Loucy (cell line): ENCODE results near the gene DDX42.

ENCODE experiments used
- H2AFZ ChIP-seq: fragments of 200-600 bp; sonication (generic); 2 replicates; pipeline ENCODE4 v1.6.0; 2016; ENCODE audit warnings: antibody characterized with exemption, mild to moderate bottlenecking, low read length, moderate library complexity
- H3F3A ChIP-seq: fragments of 200-600 bp; 2 replicates; pipeline ENCODE4 v1.6.0; 2016; ENCODE audit warnings: antibody characterized with exemption, low read depth, mild to moderate bottlenecking
- H3K27me3 ChIP-seq: fragments of 200-600 bp; sonication (generic); 2 replicates; pipeline ENCODE4 v1.6.1; 2014; ENCODE audit warnings: low read length, mild to moderate bottlenecking; ENCODE audit not compliant: insufficient read depth, poor library complexity, severe bottlenecking
- H3K36me3 ChIP-seq: fragments of 200-600 bp; sonication (generic); 2 replicates; pipeline ENCODE4 v1.6.1; 2016; ENCODE audit warnings: low read length; ENCODE audit not compliant: insufficient read depth
- H3K4me1 ChIP-seq: fragments of 200-600 bp; sonication (generic); 2 replicates; pipeline ENCODE4 v1.5.1; 2014; ENCODE audit warnings: low read length, mild to moderate bottlenecking; ENCODE audit not compliant: insufficient read depth, poor library complexity, severe bottlenecking
- H3K4me2 ChIP-seq: fragments of 200-600 bp; sonication (generic); 2 replicates; pipeline ENCODE4 v1.6.0; 2014; ENCODE audit warnings: antibody characterized with exemption, low read length, low read depth, mild to moderate bottlenecking; ENCODE audit not compliant: poor library complexity, severe bottlenecking
- H3K4me3 ChIP-seq: fragments of 200-600 bp; sonication (generic); 2 replicates; pipeline ENCODE4 v1.5.1; 2014; ENCODE audit warnings: low read length, mild to moderate bottlenecking, mixed read lengths; ENCODE audit not compliant: poor library complexity, severe bottlenecking
- H3K79me2 ChIP-seq: fragments of 200-600 bp; sonication (generic); 2 replicates; pipeline ENCODE4 v1.6.1; 2014; ENCODE audit warnings: low read length; ENCODE audit not compliant: insufficient read depth
- H3K9ac ChIP-seq: fragments of 200-600 bp; sonication (generic); 2 replicates; pipeline ENCODE4 v1.6.0; 2014; ENCODE audit warnings: mild to moderate bottlenecking, low read depth, low read length, moderate library complexity; ENCODE audit not compliant: poor library complexity, severe bottlenecking
- H3K9me2 ChIP-seq: fragments of 200-600 bp; sonication (generic); replicated peaks from 2 replicates; pipeline ENCODE4 v1.6.1; 2016; ENCODE audit warnings: low read depth, low read length, mixed read lengths
- H3K9me3 ChIP-seq: fragments of 200-600 bp; sonication (generic); 2 replicates; pipeline ENCODE4 v1.6.1; 2014; ENCODE audit warnings: mild to moderate bottlenecking, antibody characterized with exemption, low read length, low read depth; ENCODE audit not compliant: insufficient read depth
- H4K20me1 ChIP-seq: fragments of 200-600 bp; sonication (generic); 2 replicates; pipeline ENCODE4 v1.6.0; 2014; ENCODE audit warnings: antibody characterized with exemption, low read length, mild to moderate bottlenecking; ENCODE audit not compliant: insufficient read depth, poor library complexity, severe bottlenecking
- CTCF ChIP-seq: fragments of 200-600 bp; sonication (generic); conservative IDR thresholded peaks from 2 replicates; pipeline ENCODE4 v1.5.1; 2014; ENCODE audit warnings: mild to moderate bottlenecking, antibody characterized with exemption, low read length
- EZH2phosphoT487 ChIP-seq: fragments of 200-600 bp; IDR thresholded peaks from 2 replicates; pipeline ENCODE4 v1.6.1; 2018; ENCODE audit warnings: antibody characterized with exemption, mild to moderate bottlenecking, moderate library complexity, borderline replicate concordance

The DDX42 gene

DNA sequence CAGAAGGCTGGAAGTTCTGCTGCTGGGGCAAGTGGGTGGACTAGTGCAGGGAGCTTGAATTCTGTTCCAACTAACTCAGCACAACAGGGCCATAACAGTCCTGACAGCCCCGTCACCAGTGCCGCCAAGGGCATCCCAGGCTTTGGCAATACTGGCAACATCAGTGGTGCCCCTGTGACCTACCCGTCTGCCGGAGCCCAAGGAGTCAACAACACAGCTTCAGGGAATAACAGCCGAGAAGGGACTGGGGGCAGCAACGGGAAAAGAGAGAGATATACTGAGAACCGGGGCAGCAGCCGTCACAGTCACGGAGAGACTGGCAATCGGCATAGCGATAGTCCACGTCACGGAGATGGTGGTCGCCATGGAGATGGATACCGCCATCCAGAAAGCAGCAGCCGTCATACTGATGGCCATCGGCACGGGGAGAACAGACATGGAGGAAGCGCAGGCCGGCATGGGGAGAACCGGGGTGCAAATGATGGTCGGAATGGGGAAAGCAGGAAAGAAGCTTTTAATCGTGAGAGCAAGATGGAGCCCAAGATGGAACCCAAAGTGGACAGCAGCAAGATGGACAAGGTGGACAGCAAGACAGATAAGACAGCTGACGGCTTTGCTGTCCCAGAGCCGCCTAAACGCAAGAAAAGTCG, 43.9 kb downstream of the DDX42 start:
- no peaks in the 10 kb centered on the region for H3K9me2 ChIP-seq
- no peaks in the 10 kb centered on the region for H3K27me3 ChIP-seq
- no peak overlapping the region for H3K9ac ChIP-seq
- H3K36me3 ChIP-seq, result peaks cover 98% of the 10 kb centered on the region
- H4K20me1 ChIP-seq, result no peaks in the 10 kb centered on the region
- H3K4me1 ChIP-seq, result peaks cover 32% of the 10 kb centered on the region
- no peak overlapping the region for H2AFZ ChIP-seq
- peaks cover 47% of the 10 kb centered on the region for H3K79me2 ChIP-seq
- no peak overlapping the region for H3K4me3 ChIP-seq
- TF ChIP-seq EZH2phosphoT487 (no peak), CTCF (no peak)
- H3K9me3 ChIP-seq, result no peaks in the 10 kb centered on the region
- H3F3A ChIP-seq, result peaks cover 11% of the 10 kb centered on the region; the same call in 1 of the 2 replicates
- H3K4me2 ChIP-seq, result no peak overlapping the region

DNA sequence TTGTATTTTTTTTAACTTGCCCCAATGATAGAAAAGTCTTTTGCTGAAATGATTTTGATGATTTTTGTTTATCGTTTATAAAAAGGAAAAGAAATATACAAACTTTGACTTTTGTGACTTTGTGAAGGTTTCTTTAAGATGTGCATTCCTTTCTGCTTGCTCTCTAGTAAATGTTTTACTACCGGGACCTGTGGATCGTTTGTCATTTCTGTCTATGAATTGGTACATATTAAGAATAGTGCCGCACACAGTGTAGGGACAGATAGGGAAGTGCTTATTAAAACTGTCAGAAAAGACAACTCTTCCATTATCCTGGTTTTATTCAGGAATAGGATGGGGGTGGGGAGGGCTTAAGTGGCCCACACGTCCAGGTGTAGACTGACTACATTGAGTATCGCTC, 45.2 kb downstream of the DDX42 start:
- Histone ChIP-seq H3K27me3 (no peaks in the 10 kb centered on the region), H3K79me2 (peaks cover 58% of the 10 kb centered on the region), H2AFZ (no peak overlapping the region), H3K9ac (peak overlapping the region; percentile 69), H3F3A (peaks cover 11% of the 10 kb centered on the region; the same call in 1 of the 2 replicates), H3K9me2 (no peaks in the 10 kb centered on the region), H3K36me3 (peaks cover 95% of the 10 kb centered on the region), H3K4me3 (peak overlapping the region; percentile 67), H4K20me1 (no peaks in the 10 kb centered on the region), H3K4me2 (peak overlapping the region; percentile 67), H3K9me3 (no peaks in the 10 kb centered on the region), H3K4me1 (peaks cover 36% of the 10 kb centered on the region)
- TF ChIP-seq CTCF (no peak), EZH2phosphoT487 (no peak)

DNA sequence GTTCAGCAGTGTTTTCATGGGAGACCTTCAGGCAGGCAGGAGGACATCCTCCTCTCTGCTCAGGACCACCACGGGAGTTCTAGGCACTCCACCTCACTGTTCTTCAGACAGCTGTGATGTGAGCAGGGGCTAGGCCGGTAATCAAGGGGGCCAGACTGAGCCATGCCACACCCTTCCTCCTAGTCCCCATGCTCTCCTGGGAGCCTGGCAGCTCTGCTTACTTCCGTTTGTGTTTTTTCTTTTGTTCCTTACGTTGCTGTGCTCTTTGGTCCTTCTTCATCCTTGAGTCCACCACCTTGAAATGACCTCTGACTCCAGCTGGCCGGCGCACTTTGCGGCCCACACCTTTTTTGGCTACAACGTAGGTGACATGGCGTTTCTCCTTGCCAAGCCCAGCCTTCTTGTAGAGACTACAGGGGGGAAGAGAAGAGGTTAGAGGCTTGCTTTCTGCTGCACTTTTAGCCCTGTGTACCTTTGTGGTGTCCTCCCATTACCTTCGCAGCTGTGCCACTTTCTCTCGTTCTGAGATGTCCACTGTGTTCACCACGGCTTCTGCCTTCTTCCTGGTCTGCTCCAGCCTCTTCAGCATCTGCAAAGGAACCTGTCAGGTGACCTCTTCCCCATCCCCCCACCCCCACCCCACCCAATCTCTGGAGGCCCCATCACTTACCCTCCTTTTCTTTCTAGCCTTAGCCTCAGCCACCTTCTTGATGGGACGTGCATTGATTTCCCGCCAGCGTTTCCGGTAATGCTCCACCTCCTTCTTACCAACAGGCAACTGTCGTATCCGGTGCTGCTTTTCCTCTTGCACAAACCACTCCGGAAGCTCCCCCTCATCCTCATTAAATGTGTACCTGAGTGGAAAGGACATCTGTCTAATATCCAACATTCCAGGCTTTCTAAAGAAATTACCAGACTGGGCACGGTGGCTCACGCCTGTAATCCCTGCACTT, 45.9 kb downstream of the DDX42 start:
- TF ChIP-seq EZH2phosphoT487, result no peak
- no peak for TF ChIP-seq CTCF
- Histone ChIP-seq H3K9ac (peak overlapping the region; percentile 69), H3K79me2 (peaks cover 66% of the 10 kb centered on the region), H4K20me1 (no peaks in the 10 kb centered on the region), H3K4me3 (peak overlapping the region; percentile 67), H3F3A (peaks cover 11% of the 10 kb centered on the region; the same call in 1 of the 2 replicates), H3K9me2 (no peaks in the 10 kb centered on the region), H3K4me1 (peaks cover 43% of the 10 kb centered on the region), H2AFZ (no peak overlapping the region), H3K36me3 (peaks cover 95% of the 10 kb centered on the region), H3K27me3 (no peaks in the 10 kb centered on the region), H3K9me3 (no peaks in the 10 kb centered on the region), H3K4me2 (peak overlapping the region; percentile 76)
